ENCODE measurements around the gene TMEM45A. TPM values are rescaled to one million over a fixed set of nuclear protein-coding genes. Genes with fewer than 3 reads are reported as not detected.

The TMEM45A gene
- total RNA-seq, 2 experiments from 2014 or later = 1.1 to 1.8 TPM

DNA sequence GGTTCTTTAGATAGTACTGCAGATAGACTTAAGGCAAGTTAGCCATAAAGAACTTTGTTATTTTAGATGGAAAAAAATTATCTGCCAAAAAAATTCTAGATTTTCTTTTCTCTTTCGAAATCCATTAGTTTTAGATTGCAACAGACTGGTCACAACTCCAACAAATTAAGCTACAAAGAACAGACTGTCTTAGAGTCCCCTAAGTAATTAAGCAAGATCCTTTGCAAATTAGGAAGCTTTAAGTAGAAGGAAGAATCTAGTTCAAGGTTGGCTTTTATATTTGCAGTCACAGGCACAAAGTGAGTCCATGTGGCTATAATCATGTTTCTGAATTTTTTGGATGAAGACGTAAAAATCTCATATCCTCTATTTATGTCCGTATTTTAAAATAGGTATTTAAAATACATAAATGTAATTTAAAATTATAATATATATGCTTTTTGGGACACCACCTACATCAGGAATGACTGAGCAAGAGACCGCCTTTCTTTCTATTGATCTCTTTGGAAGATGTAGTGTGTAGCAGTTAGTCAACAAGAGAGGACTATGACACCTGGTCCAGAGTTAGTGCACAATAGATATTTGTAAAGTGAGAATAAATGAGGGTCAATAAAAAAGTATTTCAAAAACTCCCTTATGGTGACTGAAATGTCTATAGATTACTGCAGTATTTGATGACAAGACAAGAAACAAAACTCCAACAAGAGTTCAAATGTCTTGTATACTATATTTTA is 34.4 kb downstream of the TMEM45A start:
- Mint-ChIP-seq H3K4me3 (no peak overlapping the region), H3K9me3 (no peaks in the 10 kb centered on the region), H3K27ac (no peak overlapping the region), H3K27me3 (peaks cover 5% of the 10 kb centered on the region), H3K4me1 (ENCODE audit: low read depth) (no peaks in the 10 kb centered on the region), H3K36me3 (ENCODE audit: low read depth) (no peaks in the 10 kb centered on the region)
- ATAC-seq (no peak), DNase-seq (no peak)
- CTCF ChIA-PET = no interaction called here
- POLR2A ChIA-PET = no interaction called here
- TF ChIP-seq, protein P1, sequence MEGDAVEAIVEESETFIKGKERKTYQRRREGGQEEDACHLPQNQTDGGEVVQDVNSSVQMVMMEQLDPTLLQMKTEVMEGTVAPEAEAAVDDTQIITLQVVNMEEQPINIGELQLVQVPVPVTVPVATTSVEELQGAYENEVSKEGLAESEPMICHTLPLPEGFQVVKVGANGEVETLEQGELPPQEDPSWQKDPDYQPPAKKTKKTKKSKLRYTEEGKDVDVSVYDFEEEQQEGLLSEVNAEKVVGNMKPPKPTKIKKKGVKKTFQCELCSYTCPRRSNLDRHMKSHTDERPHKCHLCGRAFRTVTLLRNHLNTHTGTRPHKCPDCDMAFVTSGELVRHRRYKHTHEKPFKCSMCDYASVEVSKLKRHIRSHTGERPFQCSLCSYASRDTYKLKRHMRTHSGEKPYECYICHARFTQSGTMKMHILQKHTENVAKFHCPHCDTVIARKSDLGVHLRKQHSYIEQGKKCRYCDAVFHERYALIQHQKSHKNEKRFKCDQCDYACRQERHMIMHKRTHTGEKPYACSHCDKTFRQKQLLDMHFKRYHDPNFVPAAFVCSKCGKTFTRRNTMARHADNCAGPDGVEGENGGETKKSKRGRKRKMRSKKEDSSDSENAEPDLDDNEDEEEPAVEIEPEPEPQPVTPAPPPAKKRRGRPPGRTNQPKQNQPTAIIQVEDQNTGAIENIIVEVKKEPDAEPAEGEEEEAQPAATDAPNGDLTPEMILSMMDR (IDR thresholded peaks at IDR 0.05) = no peak
- intact Hi-C loops (cut with micrococcal nuclease) = no loop called here

DNA sequence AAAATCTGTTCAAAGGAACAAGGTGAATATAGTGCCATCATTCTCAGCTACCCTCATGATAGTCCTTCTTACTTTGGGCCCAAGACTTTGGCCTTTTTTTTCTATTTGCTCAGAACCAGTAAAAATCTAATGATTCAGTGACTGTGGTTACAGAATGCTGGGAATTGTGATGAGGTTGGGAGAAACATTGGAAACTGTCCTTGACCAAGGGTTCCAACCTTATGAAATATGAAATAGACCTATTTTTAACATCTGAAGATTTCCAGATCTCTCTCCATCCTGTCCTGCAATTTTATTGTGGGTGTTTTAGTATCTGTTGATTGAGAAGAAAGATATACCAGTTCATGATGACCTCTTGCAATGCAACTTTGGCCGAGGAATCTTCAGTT is 34.9 kb downstream of the TMEM45A start:
- Mint-ChIP-seq H3K9me3 (no peaks in the 10 kb centered on the region), H3K27me3 (peaks cover 5% of the 10 kb centered on the region), H3K4me3 (no peak overlapping the region), H3K27ac (no peak overlapping the region), H3K36me3 (ENCODE audit: low read depth) (no peaks in the 10 kb centered on the region), H3K4me1 (ENCODE audit: low read depth) (no peaks in the 10 kb centered on the region)
- DNase-seq = no peak
- no peak for ATAC-seq
- POLR2A ChIA-PET = no interaction called here
- intact Hi-C loops (cut with micrococcal nuclease) = no loop called here
- CTCF ChIA-PET = no interaction called here
- TF ChIP-seq, protein P1 (IDR thresholded peaks at IDR 0.05) = no peak

DNA sequence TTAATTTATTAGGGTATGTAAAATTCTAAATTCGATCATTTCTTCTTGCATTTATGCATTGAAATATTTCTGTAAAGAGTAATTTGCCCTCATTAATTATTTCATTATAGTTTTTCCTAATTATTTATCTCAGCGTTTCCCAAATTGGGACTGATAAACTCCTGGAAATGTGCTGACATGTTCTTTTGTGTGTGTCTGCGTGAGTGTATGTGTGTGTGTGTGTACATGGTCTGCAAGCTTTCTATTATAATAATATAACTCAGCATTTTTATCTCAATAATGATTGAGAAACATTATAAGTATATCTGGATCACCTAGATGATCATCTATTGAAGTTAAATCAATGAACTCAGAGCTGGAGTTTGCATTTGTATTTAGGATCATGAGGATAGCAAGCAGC is 38.7 kb downstream of the TMEM45A start:
- TF ChIP-seq, protein P1 (IDR thresholded peaks at IDR 0.05) = no peak
- no peaks in the 10 kb centered on the region for H3K36me3 Mint-ChIP-seq (ENCODE audit: low read depth)
- H3K4me3 Mint-ChIP-seq = no peak overlapping the region
- peaks cover 1% of the 10 kb centered on the region for H3K27me3 Mint-ChIP-seq
- no peaks in the 10 kb centered on the region for H3K4me1 Mint-ChIP-seq (ENCODE audit: low read depth)
- no peak overlapping the region for H3K27ac Mint-ChIP-seq
- ATAC-seq = no peak
- DNase-seq = no peak
- no peaks in the 10 kb centered on the region for H3K9me3 Mint-ChIP-seq
- intact Hi-C loops (cut with micrococcal nuclease) = no loop called here
- ChIA-PET CTCF (interaction anchor here (1.3 kb wide), 1 partner anchor 10 kb away, joined by 3 read pairs; no protein-coding TSS in a partner anchor), POLR2A (no interaction called here)

DNA sequence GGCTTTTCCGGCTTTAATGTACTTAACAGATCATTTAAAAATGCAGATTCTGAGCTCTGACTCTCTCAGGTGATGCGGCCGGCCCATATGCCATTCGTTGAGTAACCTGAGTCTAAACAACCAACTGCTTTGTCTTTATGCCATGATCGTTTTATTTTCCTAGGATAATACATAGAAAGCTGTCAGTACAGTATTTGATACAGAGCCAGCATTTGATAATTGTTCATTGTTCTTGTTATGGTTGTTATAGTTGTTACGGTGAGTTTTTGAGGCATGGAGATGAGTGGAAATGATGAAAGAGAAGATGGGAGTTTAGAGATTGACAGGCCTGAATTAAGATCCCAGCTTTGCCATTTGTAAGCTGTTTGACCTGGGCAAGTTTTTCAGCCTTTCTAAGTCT is 40.0 kb downstream of the TMEM45A start:
- Mint-ChIP-seq H3K27me3 (no peaks in the 10 kb centered on the region), H3K9me3 (no peaks in the 10 kb centered on the region), H3K4me1 (ENCODE audit: low read depth) (no peaks in the 10 kb centered on the region), H3K27ac (no peak overlapping the region), H3K36me3 (ENCODE audit: low read depth) (no peaks in the 10 kb centered on the region), H3K4me3 (no peak overlapping the region)
- ChIA-PET CTCF (no interaction called here), POLR2A (no interaction called here)
- intact Hi-C loops (cut with micrococcal nuclease) = no loop called here
- no peak for ATAC-seq
- TF ChIP-seq, protein P1 (IDR thresholded peaks at IDR 0.05) = no peak
- no peak for DNase-seq

DNA sequence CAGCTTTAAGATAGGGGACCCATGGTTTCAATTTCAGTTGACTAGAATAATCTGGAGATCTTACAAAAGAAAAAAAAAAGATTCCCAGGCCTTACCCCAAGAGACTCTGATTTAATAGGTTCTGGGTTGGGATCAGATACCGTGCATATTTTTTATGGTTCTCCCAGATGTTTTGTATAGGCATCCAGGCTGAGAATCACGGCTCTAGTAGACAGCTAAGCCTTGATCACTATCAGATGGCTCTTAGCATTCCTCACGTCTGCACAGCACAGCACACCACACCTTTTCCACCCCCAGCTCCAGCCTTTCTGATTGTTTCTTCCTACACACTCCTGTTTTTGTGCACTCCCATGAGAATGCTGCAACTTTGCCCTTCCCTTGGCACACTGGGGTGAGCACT is 40.8 kb downstream of the TMEM45A start:
- TF ChIP-seq, protein P1 (IDR thresholded peaks at IDR 0.05) = no peak
- Mint-ChIP-seq H3K4me3 (no peak overlapping the region), H3K27ac (no peak overlapping the region), H3K27me3 (no peaks in the 10 kb centered on the region), H3K36me3 (ENCODE audit: low read depth) (no peaks in the 10 kb centered on the region), H3K9me3 (no peaks in the 10 kb centered on the region), H3K4me1 (ENCODE audit: low read depth) (no peaks in the 10 kb centered on the region)
- DNase-seq (no peak), ATAC-seq (no peak)
- intact Hi-C loops (cut with micrococcal nuclease) = no loop called here
- ChIA-PET CTCF (no interaction called here), POLR2A (no interaction called here)
